Small intestine (tissue), 7 donors: ENCODE data around the gene SURF2. TPM values are rescaled to one million over a fixed set of nuclear protein-coding genes. Genes with fewer than 3 reads are reported as not detected.
"Not testable (repeated sequence)": the region's sequence is repeated elsewhere in the genome, so short reads cannot be mapped to it uniquely, and the experiment has no call there.

Experiments
- DNase-seq, 2 donors: peaks; one replicate each; pipeline versions ENCODE4 v3.0.0 to v3.0.0-alpha.2; 2013
- FAIRE-seq: peaks from 2 replicates; lab custom pipeline; 2012; peaks lifted over from hg19 to GRCh38; lab: Jason Lieb, UNC
- H3K27ac ChIP-seq, 3 donors: one replicate each; pipeline ENCODE4 v1.5.1; 2013; ENCODE audit warnings: low read length in 2 of 3, mild to moderate bottlenecking in 2 of 3, control low read depth in 1 of 3, inconsistent platforms in 1 of 3, low read depth in 1 of 3, moderate library complexity in 1 of 3
- H3K27me3 ChIP-seq, 3 donors: one replicate each; pipeline ENCODE4 v1.6.1; 2013; ENCODE audit warnings: low read length in 3 of 3, inconsistent platforms in 1 of 3; ENCODE audit not compliant: control insufficient read depth in 3 of 3, insufficient read depth in 3 of 3
- H3K36me3 ChIP-seq, 3 donors: one replicate each; pipeline ENCODE4 v1.6.1; 2013; ENCODE audit warnings: low read length in 3 of 3, inconsistent platforms in 1 of 3, low read depth in 1 of 3, mild to moderate bottlenecking in 1 of 3, moderate library complexity in 1 of 3; ENCODE audit not compliant: control insufficient read depth in 3 of 3, insufficient read depth in 2 of 3
- H3K4me1 ChIP-seq, 3 donors: one replicate each; pipeline ENCODE4 v1.6.1; 2013; ENCODE audit warnings: low read length in 2 of 3, inconsistent platforms in 1 of 3, low read depth in 1 of 3, mild to moderate bottlenecking in 1 of 3, moderate library complexity in 1 of 3; ENCODE audit not compliant: control insufficient read depth in 3 of 3, insufficient read depth in 2 of 3
- H3K4me3 ChIP-seq, 3 donors: one replicate each; pipeline ENCODE4 v1.5.1; 2013; ENCODE audit warnings: low read length in 3 of 3, control low read depth in 1 of 3, inconsistent platforms in 1 of 3, low read depth in 1 of 3, mild to moderate bottlenecking in 1 of 3, moderate library complexity in 1 of 3
- H3K9me3 ChIP-seq, 2 donors: one replicate each; pipeline ENCODE4 v1.6.1; 2013; ENCODE audit warnings: low read depth in 1 of 2, low read length in 1 of 2; ENCODE audit not compliant: control insufficient read depth in 2 of 2, insufficient read depth in 1 of 2
- WGBS, 3 donors: extraction: QIAGEN DNeasy Blood & Tissue Kit; methylation state at CpG; one replicate each; pipeline ENCODE4 v1.1.7; 2013; 5-methylcytosine and 5-hydroxymethylcytosine counted together
- polyA plus RNA-seq, 4 donors: library from polyadenylated mRNA; stranded (reverse) in 3 of 4; unstranded in 1 of 4; fragments of 200-250 nt in 3 of 4; fragments of 120-200 nt in 1 of 4; gene quantifications; one replicate each; pipeline versions ENCODE4 v1.2.1 to v1.2.3, GENCODE V29; 2013
- donor health status: healthy with polysubstance abuse.
- donor health status: control.
- donor health status: control.
- donor health status: Bipolar disorder and iron deficiency.
- donor health status: healthy.

The SURF2 gene
- polyA plus RNA-seq, 4 donors = 15.3 to 66.0 (median 42.6) TPM

DNA sequence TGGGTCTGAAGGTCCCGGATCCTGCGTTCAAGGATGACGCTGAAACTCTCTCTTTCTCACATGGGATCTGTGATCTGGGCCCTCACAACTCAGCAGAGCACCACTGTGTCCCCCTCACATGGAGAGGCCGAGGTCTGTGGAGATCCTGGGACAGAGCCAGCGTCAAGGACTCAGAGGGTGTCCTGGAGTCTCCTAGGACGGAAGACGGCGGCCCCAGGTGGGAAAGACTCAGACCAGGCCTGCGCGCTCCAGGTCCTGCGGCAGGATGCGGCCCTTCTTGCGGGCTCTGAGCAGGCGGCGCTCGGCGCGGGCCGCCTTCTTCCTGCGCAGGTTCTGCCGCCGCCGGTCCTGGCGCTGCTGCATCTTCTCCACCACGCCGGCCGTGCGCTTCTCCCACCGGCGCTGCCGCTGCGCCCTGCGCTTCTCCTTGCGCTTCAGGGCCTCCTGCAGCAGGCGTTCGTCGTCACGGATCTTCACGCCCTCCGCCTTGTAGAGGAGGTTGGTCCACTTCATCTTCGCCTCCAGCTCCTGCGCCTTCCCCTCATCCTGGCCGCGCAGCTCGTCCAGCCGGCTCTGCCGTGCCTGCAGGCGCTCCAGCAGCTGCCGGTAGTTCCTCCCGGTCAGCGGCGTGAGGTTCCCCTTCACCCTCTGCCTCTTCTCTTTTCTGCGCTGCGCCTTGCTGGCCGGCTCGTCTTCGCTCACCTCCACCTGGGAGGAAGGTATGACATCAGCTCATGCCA lies 24.5 kb upstream of the SURF2 start:
- Histone ChIP-seq H3K27ac (no peak overlapping the region), H3K9me3 (peaks cover 0 to 14% of the 10 kb centered on the region in 2 donors), H3K4me3 (no peak overlapping the region), H3K4me1 (peaks cover 3 to 20% (median 6%) of the 10 kb centered on the region in 3 donors), H3K36me3 (peaks cover 19 to 48% (median 23%) of the 10 kb centered on the region in 3 donors), H3K27me3 (no peaks in the 10 kb centered on the region)
- DNase-seq (no peak), FAIRE-seq (no peak)
- 96 to 97% (median 96%) methylated on average over 43 to 57 of the region's 57 CpGs for WGBS, 3 donors

DNA sequence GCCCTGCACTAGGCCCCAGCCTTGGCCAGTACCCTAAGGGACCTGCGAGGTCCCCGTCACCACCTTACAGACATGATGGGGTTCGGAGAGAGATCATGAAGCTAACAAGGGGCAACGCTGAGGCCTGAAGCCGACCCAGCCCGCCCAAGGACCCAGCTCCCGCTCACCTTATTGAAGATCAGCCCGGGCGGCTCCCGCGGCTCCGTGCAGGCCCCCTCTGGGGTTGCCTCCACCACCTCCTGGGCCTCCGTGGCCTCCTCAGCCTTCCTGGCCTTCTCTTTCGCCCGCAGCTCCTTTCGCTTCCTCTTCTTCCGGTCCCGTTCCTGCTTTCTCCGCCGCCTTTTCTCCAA lies 24.0 kb upstream of the SURF2 start:
- 89 to 92% (median 90%) methylated on average over 12 to 20 of the region's 20 CpGs for WGBS, 3 donors
- Histone ChIP-seq H3K4me1 (peaks cover 3 to 20% (median 6%) of the 10 kb centered on the region in 3 donors), H3K9me3 (peaks cover 0 to 14% of the 10 kb centered on the region in 2 donors), H3K36me3 (peaks cover 19 to 48% (median 23%) of the 10 kb centered on the region in 3 donors), H3K4me3 (no peak overlapping the region), H3K27me3 (no peaks in the 10 kb centered on the region), H3K27ac (no peak overlapping the region)
- DNase-seq (no peak), FAIRE-seq (no peak)

DNA sequence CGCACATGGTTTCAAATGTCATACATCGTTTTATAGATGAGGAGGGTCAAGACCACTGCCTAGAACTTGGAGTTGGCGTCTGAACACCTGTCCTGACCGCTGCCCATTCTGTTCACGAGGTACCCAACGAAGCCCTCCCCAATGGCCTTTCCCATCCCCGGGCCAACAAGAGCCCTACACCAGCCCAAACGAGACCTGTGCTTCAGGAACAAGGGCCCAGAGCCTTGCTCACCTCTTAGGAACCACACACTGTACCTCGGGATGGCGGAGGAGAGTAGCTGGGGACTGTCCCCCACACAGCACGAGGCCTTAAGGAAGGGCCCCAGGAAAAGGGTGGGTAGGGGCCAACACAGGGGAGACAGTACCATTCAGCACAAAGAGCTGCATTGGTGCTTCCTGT lies 23.3 kb upstream of the SURF2 start:
- H3K36me3 ChIP-seq = peaks cover 19 to 48% (median 23%) of the 10 kb centered on the region in 3 donors
- FAIRE-seq (no peak), DNase-seq (no peak)
- H3K27me3 ChIP-seq = no peaks in the 10 kb centered on the region
- H3K27ac ChIP-seq = peak overlapping the region in 2 of 3 donors; percentile 71 to 88
- no peak overlapping the region for H3K4me3 ChIP-seq
- H3K9me3 ChIP-seq = peaks cover 0 to 11% of the 10 kb centered on the region in 2 donors
- H3K4me1 ChIP-seq = peaks cover 3 to 20% (median 6%) of the 10 kb centered on the region in 3 donors
- 79 to 93% (median 88%) methylated on average over 11 of the region's 11 CpGs for WGBS, 3 donors

DNA sequence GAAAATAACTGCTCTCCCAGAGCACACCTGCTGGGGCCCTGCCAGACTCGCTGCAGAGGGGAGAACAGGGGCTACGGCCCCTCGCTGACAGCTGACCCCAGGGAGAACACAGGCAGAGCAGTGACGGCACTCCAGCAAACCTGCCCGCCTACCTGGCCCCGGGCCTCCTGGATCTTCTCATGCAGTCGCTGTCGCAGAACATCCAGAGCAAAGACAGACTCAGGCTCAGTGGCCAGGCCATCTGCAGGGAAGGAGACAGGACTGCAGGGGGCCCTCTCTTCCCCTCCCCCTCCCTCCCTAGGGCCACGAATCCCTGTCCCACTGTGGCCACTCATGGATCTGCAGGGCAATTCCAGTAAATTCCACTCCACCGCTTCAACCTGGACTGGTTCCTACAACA lies 22.8 kb upstream of the SURF2 start:
- no peaks in the 10 kb centered on the region for H3K27me3 ChIP-seq
- H3K27ac ChIP-seq = peak overlapping the region; percentile 65 to 88 (median 71)
- peaks cover 19 to 50% (median 23%) of the 10 kb centered on the region in 3 donors for H3K36me3 ChIP-seq
- peak overlapping the region in 1 of 3 donors; percentile 14 for H3K4me3 ChIP-seq
- peaks cover 3 to 20% (median 6%) of the 10 kb centered on the region in 3 donors for H3K4me1 ChIP-seq
- peaks cover 0 to 6% of the 10 kb centered on the region in 2 donors for H3K9me3 ChIP-seq
- FAIRE-seq (no peak), DNase-seq (no peak)
- 72 to 83% (median 77%) methylated on average over 10 of the region's 10 CpGs for WGBS, 3 donors

DNA sequence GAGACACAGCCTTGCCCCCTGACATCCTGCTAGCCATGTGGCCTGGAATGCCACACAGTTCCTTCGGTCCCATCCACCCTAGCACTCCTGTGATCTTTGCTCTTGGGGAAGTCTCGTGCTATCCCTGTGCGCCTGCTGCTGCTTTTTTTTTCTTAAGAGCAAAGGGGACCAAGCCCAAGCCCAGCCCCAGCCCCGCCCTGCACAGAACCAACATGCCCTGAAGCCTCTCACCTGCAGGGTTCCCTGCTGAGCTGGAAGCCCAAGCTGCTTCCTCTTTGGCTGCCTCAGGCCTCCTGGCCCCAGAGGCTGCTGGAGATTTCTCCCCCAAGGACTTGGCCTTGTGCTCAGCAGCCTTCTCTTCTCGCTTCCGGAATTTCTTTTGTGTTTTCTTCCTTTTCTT lies 22.2 kb upstream of the SURF2 start:
- peaks cover 0 to 1% of the 10 kb centered on the region in 2 donors for H3K9me3 ChIP-seq
- H3K4me3 ChIP-seq = peak overlapping the region in 2 of 3 donors; percentile 82 to 100
- no peaks in the 10 kb centered on the region for H3K27me3 ChIP-seq
- peak overlapping the region; percentile 65 to 88 (median 71) for H3K27ac ChIP-seq
- DNase-seq = peak; percentile 94 to 97
- FAIRE-seq = no peak
- H3K4me1 ChIP-seq = peaks cover 3 to 20% (median 6%) of the 10 kb centered on the region in 3 donors
- H3K36me3 ChIP-seq = peaks cover 21 to 50% (median 23%) of the 10 kb centered on the region in 3 donors
- 10 to 61% (median 40%) methylated on average over 6 of the region's 6 CpGs for WGBS, 3 donors

DNA sequence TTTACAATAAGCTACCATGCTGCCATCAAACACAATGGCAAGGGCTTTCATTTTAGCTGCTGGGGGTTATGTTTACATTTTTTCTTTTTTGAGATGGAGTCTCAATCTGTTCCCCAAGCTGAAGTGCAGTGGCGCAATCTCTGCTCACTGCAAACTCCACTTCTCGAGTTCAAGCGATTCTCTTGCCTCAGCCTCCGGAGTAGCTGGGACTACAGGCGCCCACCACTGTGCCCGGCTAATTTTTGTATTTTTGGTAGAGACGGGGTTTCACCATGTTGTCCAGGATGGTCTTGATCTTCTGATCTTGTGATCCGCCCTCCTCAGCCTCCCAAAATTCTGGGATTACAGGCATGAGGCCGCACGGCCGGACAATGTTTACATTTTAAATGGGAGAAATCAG lies 21.5 kb upstream of the SURF2 start:
- not testable (repeated sequence) for H3K27me3 ChIP-seq, H3K9me3 ChIP-seq, FAIRE-seq, DNase-seq
- Histone ChIP-seq H3K4me3 (peak overlapping the region in 2 of 3 donors; percentile 82 to 100), H3K4me1 (peaks cover 3 to 20% (median 6%) of the 10 kb centered on the region in 3 donors), H3K36me3 (peaks cover 22 to 53% (median 24%) of the 10 kb centered on the region in 3 donors), H3K27ac (peak overlapping the region in 2 of 3 donors; percentile 71 to 88)
- WGBS, 3 donors = 28 to 59% (median 44%) methylated on average over 11 of the region's 11 CpGs

GRCh38 chr9:133335924-133336811 lies 20.2 kb upstream of the SURF2 start, which contains the start of gene SURF6:
TSS of gene SURF6 (minus strand) at chr9:133336188. CDS start at chr9:133336132, 56 bp downstream.
- Histone ChIP-seq H3K4me1 (peaks cover 3 to 20% (median 6%) of the 10 kb centered on the region in 3 donors), H3K36me3 (peaks cover 18 to 59% (median 22%) of the 10 kb centered on the region in 3 donors), H3K27me3 (no peaks in the 10 kb centered on the region), H3K4me3 (peak within 1 kb of the TSS; percentile 82 to 100 (median 89)), H3K9me3 (no peaks in the 10 kb centered on the region), H3K27ac (peak within 1 kb of the TSS; percentile 71 to 88 (median 74))
- DNase-seq = peak; percentile 94 to 97
- FAIRE-seq = no peak
- WGBS, 3 donors = 5 to 6% (median 6%) methylated on average over 69 to 70 of the region's 70 CpGs

DNA sequence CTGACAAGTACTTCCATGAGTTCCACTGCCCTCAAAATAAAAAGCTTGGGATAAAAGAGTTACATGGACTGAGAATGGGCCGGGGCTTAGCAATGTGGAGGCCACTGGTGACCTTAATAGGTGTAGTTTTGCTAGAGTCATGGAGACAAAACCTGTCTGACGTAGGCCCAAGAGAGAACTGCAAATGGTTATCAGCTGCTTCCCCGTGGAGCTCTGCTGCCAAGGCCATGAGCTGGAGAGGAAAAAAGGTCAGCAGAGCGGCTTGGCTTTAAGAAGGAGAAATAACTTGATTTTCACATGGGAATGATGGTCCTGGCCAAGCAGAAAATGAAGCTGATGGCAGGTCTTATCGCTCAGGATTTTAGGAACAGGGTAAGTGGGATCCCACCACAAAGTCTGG lies 16.7 kb upstream of the SURF2 start:
- Histone ChIP-seq H3K36me3 (peaks cover 4 to 60% (median 4%) of the 10 kb centered on the region in 3 donors), H3K27me3 (no peaks in the 10 kb centered on the region), H3K9me3 (no peaks in the 10 kb centered on the region), H3K4me1 (peaks cover 0 to 5% (median 3%) of the 10 kb centered on the region in 3 donors), H3K27ac (no peak overlapping the region), H3K4me3 (no peak overlapping the region)
- 87 to 89% (median 88%) methylated on average over 5 of the region's 5 CpGs for WGBS, 3 donors
- DNase-seq = no peak
- FAIRE-seq = no peak
